NCI-H2227 treated with DMSO at 0.1 percent for 48 hours (cell line): ENCODE data around the gene MORF4L2.
"Not testable (repeated sequence)": the region's sequence is repeated elsewhere in the genome, so short reads cannot be mapped to it uniquely, and the experiment has no call there.

ENCODE experiments used
- DNase-seq: peaks from one replicate; lab custom pipeline; 2025; lab: John Stamatoyannopoulos, UW

MORF4L2 gene

DNA sequence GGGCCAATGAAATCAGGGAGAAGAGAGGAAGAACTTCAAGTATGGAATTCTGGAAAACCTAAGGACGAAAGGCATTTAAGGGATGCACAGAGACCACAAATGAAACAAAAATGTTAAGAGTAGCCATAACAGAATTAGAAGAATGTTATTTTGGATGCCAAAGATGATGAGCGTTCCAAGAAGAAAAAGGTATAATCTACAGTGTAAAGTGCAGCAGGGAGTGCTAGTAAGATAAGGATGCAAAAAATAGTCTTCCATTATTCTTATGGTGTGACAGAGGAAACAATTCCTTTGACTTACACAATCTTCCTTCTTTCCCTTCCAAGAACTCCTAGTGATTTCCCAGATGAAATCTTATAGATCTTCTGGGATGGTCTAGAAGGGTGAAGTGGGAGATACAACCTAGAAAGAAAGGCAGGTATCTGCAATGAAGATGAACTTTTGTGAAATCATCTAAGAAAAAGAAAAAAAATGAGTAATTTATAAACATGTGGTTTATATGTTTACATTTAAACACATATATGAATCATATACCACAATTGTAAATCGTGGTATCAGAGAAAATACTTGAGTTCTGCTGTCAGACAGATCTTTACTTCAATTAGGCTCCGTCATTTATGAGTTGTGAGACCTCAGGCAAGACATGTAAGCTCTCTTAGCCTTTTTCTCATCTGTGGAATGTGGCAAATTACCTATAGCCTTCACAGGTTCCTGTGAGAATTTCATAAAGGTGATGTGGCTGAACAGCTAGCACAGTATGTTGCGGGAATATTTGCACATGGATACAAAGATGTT, 8.1 kb downstream of the MORF4L2 start:
- DNase-seq = no peak

DNA sequence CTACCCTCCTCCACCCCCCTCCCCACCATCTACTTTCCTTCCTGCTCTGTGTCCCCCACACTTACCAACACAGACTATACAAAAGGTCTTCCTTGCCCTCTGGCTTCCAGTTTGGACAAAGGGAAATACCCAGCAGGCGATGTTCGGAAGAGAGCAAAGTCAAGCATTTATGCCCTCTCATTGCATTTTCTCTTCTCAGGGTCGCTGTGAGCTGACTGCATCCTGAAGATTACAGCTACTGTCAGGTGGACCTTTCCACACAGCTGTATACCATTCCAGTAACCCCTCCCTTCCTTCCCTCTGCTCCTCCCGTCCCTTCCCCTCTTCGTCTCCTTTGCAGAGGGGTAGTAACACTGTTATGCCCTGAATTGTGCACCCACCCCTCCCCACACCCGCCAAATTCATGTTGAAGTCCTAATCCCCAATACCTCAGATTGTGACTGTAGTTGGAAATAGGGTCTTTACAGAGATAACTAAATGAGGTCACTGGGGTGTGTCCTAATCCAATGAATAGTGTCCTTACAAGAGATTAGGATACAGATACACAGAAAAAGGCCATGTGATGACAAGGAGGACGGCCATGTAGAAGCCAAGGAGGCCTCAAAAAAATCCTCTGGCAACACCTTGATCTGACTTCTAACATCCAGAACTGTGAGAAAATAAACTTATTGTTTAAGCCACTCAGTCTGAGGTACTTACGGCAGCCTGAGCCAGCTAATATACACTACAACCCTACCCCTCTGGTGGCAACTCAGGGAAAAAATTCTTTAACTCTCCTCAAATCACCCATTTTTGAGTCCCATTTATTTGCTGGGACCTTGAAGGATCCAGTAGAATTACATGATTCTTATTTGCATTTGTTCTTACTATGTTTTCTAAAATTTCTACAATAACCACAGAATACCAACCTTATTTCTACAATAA, 11.7 kb downstream of the MORF4L2 start:
- no peak for DNase-seq

- no peak for DNase-seq
Measured at GRCh38 chrX:103669745-103670144, 16.8 kb downstream of the MORF4L2 start.

DNA sequence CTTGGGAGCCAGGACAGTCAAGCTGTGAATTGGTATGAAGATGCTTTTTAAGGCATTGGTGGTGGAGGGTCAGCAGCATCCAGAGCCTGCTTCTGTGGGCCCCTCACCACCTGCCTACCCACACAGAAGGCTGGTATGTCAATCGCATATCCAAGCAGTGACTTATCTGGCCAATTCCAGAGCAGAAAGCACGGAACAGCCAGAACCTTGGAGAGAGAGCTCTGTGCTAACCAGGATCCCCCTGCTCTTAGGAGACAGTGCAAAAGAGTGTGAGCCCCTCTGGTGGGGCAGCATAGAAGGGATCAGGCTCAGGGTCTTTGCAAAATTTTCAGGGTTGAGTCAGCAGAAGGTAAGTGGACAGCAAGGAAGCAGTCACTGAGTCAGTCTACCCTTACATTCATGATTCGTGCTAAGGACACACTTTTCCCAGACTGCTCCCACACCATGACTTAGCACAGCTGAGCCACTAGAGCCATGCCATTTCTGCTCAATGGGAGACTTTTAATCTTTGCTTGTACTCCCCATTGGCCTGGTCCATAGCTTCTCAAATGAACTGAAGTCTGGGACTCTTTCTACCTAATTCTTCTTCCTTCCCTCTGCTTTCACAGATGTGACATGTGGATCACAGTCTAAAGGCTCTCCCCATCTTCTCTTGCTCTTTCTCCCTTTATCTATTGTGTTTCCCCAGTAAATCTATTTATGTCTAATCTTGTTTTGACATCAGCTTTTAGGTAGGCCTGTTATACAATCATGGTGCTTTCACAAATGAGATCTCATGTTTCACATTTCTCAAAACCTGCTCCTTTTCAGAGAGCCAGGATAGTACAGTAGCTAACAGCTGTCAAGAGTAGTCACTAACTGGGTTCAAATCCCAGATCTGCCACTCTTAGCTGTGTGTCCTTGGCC, 20.0 kb downstream of the MORF4L2 start:
- no peak for DNase-seq

DNA sequence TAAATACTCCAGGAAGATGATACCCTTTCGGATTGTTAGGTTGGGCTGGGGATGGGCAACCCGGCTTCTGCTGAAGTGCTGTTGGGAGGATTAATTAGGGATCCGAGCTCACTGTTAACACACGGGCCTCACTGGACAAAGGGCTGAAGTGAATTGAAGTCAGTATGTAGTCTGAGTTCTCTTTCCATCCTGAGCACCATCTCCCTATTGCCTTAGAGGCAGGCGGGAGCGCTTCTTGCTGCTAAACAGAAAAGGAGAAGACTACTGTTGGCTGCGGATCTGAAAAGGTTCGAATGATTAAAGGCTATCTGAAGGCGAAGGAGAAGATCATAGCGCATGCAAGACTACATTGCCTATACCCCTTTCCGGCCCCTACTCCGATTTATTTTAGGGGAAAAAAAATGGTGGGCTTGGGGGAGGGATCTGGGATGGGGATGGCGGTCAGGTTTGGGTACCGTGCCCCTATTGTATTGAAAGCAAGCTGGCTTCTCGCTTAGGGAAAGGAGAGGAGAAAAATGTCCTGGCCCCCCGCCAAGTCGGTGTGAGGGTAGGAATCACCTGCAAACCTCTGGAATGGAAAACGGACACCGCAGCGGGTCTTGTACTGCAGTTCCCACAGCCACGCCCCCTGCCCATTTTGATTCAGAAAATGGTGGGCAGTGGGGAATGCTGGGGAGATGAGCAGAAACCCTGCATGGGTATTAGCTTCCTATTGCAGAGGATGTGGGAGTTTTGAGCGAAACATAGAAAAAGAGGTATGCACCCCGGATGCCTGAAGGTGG, 22.3 kb downstream of the MORF4L2 start:
- peak; percentile 55 for DNase-seq

DNA sequence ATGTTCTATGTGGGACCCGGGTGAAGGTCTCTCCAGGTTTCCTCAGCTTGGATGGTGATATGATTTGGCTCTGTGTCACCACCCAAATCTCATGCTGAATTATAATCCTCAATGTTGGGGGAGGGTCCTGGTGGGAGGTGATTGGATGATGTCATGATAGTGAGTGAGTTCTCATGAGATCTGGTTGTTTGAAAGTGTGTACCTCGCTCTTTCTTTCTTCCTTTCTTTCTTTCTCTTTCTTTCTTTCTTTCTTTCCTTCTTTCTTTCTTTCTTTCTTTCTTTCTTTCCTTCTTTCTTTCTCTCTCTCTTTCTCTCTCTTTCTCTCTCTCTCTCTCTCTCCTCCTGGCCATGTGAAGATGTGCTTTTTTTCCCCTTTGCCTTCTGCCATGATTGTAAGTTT, 27.0 kb downstream of the MORF4L2 start:
- not testable (repeated sequence) for DNase-seq

- DNase-seq = no peak
Measured at GRCh38 chrX:103658681-103659433, 27.6 kb downstream of the MORF4L2 start.

DNA sequence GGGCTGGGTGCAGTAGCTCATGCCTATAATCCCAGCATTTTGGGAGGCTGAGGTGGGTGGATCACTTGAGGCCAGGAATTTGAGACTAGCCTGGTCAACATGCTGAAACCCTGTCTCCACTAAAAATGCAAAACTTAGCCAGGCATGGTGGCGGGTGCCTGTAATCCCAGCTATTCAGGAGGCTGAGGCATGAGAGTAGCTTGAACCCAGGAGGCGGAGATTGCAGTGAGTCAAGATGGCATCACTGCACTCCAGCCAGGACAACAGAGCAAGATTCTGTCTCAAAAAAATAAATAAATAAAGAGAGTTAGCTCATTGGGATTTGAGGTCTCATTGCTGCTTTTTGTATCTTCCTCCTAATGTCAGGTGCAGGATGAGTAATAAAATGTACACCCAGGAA, 29.4 kb downstream of the MORF4L2 start:
- DNase-seq = not testable (repeated sequence)

DNA sequence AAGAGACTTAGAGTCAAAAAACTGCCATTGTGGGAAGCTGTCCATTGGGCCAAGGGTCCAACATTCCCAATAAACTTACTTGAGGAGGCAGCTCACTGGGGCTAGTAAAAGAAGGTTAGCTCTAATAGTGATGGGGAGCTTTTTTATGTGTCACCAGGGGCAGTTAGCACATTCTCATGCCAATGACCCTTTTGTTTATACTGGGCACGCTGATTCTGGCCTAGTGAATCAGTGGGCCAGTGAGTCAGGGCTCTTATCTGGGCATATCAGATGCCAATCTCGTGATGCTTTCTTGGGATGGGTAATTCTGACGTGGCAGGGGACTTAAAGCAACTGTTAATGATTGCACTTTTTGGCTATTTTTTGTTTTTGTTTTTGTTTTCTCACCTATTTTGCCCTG, 29.9 kb downstream of the MORF4L2 start:
- DNase-seq = no peak

DNA sequence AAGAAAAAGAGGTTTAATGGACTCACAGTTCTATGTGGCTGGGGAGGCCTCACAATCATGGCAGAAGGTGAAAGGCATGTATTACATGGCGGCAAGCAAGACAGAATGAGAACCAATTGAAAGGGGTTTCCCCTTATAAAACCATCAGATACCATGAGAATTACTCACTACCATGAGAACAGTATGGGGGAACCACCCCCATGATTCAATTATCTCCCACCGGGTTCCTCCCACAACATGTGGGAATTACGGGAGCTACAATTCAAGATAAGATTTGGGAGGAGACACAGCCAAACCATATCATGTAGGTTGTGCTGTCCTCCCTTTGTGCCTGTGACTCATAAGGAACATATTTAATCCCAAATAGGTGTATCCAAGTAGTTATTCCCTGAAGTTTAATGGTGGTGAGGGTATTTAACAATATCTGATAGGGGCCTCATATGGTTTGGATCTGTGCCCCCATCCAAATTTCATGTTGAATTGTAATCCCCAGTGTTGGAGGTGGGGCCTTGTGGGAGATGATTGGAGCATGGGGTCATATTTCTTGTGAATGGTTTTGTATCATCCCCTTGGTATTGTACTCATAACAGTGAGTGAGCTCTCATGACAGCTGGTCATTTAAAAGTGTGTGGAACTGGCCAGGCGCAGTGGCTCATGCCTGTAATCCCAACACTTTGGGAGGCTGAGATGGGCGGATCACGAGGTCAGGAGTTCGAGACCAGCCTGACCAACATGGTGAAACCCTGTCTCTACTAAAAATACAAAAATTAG, 31.1 kb downstream of the MORF4L2 start:
- not testable (repeated sequence) for DNase-seq

DNA sequence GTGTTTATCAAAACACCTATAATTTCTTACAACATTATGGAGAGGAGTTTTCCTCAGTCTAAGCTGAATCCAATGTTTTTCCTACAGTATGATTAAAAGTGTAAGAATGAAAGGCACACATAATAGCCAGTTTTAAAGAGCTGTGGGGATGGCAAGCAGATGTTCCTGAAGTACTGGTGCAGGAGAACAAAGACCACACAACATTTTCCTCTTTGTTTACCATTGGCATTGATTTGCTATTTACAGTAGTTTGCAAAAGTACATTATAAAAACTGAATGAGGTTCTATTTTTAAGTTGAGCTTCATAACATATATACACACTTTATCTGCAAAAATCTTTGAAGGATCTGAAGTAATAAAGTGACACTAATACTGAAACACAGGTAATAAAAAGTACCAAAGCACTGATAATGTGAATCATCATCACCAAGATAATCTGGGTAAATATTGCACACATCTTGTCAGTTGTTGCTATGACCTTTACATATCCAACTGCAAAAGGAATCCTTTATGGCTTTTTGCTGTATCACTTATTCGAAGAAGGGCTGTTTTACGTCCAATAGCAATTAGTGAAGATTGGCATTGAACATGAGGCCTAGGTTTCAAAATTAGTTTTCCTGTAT, 35.2 kb downstream of the MORF4L2 start:
- no peak for DNase-seq

DNA sequence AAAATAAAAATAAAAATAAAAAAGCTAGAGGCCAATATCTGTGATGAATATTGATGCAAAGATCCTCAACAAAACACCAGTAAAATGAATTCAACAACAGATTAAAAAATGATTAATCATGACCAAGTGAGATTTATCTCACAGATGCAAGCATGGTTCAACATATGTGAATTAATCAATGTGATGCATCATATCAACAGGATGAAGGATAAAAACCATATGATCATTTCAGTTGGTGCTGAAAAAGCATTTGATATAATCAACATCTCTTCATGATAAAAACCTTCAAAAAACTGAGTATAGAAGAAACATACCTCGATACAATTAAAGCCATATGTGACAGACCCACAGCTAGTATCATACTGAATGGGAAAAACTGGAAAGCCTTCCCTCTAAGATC, 38.9 kb downstream of the MORF4L2 start:
- DNase-seq = no peak

DNA sequence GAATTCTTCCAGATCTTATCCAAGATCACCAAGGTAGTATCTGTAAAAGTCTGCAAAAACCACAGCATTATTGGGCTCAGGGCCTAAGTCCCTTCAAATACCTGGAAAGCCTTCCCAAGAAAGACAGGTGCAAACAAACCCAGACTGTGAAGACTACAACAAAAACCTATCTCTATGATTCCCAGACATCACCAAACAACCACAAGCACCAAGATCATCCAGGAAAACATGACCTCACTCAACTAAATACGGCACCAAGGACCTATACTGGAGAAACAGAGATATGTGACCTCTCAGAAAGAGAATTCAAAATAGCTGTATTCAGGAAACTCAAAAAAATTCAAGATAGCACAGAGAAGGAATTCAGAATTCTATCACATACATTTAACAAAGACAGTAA, 42.4 kb downstream of the MORF4L2 start:
- DNase-seq = no peak

- no peak for DNase-seq
Measured at GRCh38 chrX:103640401-103641155, 45.9 kb downstream of the MORF4L2 start.

DNA sequence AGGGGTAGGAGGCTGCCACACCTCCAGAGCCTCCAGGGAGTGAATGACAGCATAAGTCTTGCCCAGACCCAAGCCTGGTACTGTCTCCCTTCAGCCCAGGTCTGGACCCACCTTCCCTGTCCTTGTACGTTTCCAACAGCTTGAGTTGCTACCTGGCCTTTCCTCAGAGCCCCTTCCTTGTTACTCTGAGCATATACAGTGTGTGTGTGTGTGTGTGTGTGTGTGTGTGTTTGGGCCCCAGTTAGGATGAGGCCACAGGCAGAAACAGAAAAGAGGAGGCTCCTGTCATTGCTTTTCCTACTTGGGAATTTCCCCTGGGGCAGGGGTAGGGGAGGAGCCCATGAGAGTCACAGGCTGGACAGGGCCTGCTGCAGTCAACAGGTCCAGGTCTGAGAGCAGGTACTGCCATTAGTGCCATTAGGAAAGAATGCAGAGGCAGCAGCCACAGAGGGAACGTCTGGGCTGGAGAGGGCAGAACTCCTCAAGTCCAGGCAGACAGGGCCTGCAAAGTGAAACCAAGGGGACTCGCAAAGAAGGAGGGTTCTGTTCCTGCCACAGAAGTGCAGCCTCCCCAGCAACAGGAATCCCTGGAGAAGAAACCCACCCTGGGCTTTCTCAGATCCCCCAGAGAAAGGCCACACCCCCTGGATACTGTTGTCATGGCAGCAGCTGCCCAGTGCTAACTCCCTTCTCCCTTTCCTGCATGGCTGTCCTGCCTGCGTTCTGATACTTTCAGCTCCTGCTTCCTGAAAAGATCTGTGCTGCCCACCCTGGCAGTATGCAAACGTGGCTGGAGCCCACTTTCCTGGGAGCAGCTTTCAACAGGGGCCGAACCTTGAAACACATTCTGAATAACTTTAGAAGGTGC, 47.8 kb downstream of the MORF4L2 start:
- peak; percentile 74 for DNase-seq

- no peak for DNase-seq
Measured at GRCh38 chrX:103637604-103638338, 48.7 kb downstream of the MORF4L2 start.

DNA sequence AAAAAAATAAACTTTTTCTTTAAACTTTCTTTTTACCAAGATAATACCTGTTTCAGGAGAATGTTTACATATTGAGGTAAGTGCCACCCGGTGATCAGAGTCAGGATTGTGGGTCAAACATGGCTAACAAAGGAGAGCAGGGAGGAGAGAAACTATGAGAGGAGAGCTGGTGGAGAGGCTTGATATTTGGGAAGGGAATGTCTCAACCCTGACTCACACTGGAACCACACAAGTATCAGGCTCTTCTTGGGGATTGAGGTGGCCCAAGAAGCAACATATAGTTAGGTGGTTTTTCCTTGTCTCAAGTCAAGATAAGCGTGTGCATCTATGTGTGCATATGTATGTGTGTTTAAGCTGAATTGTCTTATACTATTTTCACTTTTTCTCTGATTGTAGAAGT, 51.1 kb downstream of the MORF4L2 start:
- no peak for DNase-seq
